Measurements from ENCODE around the gene MYO3B.
"Not testable (repeated sequence)": the region's sequence is repeated elsewhere in the genome, so short reads cannot be mapped to it uniquely, and the experiment has no call there.

The MYO3B gene

GRCh38 chr2:170433448-170433847 lies 255.5 kb downstream of the MYO3B start:
- Histone ChIP-seq H3K9me3 (ENCODE audit: control insufficient read depth, low read length) (no peaks in the 10 kb centered on the region), H3K27me3 (ENCODE audit: control insufficient read depth in 1 of 2, insufficient read depth in 1 of 2, low read length in 2 of 2) (peaks cover 4 to 9% of the 10 kb centered on the region in 2 experiments), H4K91ac (ENCODE audit: low read length) (no peak overlapping the region), H3K4me1 (ENCODE audit: control insufficient read depth, insufficient read depth, low read depth, low read length) (no peaks in the 10 kb centered on the region), H3K4ac (ENCODE audit: low read depth in 1 of 2, low read length in 2 of 2) (no peak overlapping the region), H2AK5ac (ENCODE audit: low read length, severe bottlenecking) (no peak overlapping the region), H2BK5ac (ENCODE audit: low read depth, low read length, poor library complexity, severe bottlenecking) (no peak overlapping the region), H2BK120ac (ENCODE audit: low read depth, low read length) (no peak overlapping the region), H3K9ac (ENCODE audit: low read length) (no peak overlapping the region), H3K18ac (ENCODE audit: low read depth in 1 of 2, low read length in 2 of 2) (no peak overlapping the region), H2AFZ (ENCODE audit: low read depth, low read length) (no peak overlapping the region), H3K4me3 (ENCODE audit: insufficient read depth in 1 of 2, low read depth in 1 of 2, low read length in 2 of 2) (no peak overlapping the region), H3K23ac (ENCODE audit: low read length in 2 of 2) (no peak overlapping the region), H3K4me2 (ENCODE audit: low read length, poor library complexity, severe bottlenecking) (no peak overlapping the region), H4K8ac (ENCODE audit: low read length) (no peak overlapping the region), H3K27ac (ENCODE audit: low read length, poor library complexity, severe bottlenecking) (no peak overlapping the region), H3K36me3 (ENCODE audit: control insufficient read depth in 1 of 2, insufficient read depth in 2 of 2, low read depth in 1 of 2, low read length in 2 of 2) (no peaks in the 10 kb centered on the region), H3K14ac (ENCODE audit: low read length in 2 of 2) (no peak overlapping the region), H2BK15ac (ENCODE audit: low read depth, poor library complexity, severe bottlenecking) (no peak overlapping the region), H3K79me1 (replicated peaks; ENCODE audit: low read length, poor library complexity, severe bottlenecking) (no peaks in the 10 kb centered on the region), H2BK12ac (ENCODE audit: low read length in 2 of 2) (no peak overlapping the region)
- 79% methylated on average over 2 of the region's 2 CpGs for WGBS
- DNase-seq: no peak

DNA sequence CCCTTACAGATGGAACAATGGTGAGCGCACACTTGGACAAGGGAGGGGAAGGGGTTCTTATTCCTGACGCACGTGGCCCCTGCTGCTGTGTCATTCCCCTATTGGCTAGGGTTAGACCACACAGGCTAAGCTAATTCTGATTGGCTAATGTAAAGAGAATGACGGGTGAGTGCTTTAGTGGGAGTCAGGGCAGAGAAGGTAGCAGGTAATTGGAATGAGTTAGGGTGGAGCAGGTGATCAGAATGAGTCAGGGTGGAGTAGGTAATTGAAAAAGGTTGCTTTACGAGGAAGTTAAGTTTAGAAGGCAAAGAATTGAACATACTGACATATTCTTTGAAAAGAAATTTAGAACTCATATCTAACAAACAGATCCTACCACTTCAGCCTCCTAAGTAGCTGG lies 256.4 kb downstream of the MYO3B start:
- not testable (repeated sequence) for H3K79me1 ChIP-seq (replicated peaks; ENCODE audit: low read length, poor library complexity, severe bottlenecking); H4K91ac ChIP-seq (ENCODE audit: low read length); H3K9me3 ChIP-seq (ENCODE audit: control insufficient read depth, low read length); H3K36me3 ChIP-seq (ENCODE audit: control insufficient read depth in 1 of 2, insufficient read depth in 2 of 2, low read depth in 1 of 2, low read length in 2 of 2); H2BK15ac ChIP-seq (ENCODE audit: low read depth, poor library complexity, severe bottlenecking); H3K14ac ChIP-seq (ENCODE audit: low read length in 2 of 2); H2AK5ac ChIP-seq (ENCODE audit: low read length, severe bottlenecking); H3K27ac ChIP-seq (ENCODE audit: low read length, poor library complexity, severe bottlenecking); H2BK120ac ChIP-seq (ENCODE audit: low read depth, low read length); H3K4me2 ChIP-seq (ENCODE audit: low read length, poor library complexity, severe bottlenecking); DNase-seq; H3K4ac ChIP-seq (ENCODE audit: low read depth in 1 of 2, low read length in 2 of 2); H2AFZ ChIP-seq (ENCODE audit: low read depth, low read length); H3K4me1 ChIP-seq (ENCODE audit: control insufficient read depth, insufficient read depth, low read depth, low read length); H2BK5ac ChIP-seq (ENCODE audit: low read depth, low read length, poor library complexity, severe bottlenecking); H3K23ac ChIP-seq (ENCODE audit: low read length in 2 of 2); H3K4me3 ChIP-seq (ENCODE audit: insufficient read depth in 1 of 2, low read depth in 1 of 2, low read length in 2 of 2); H4K8ac ChIP-seq (ENCODE audit: low read length); H3K18ac ChIP-seq (ENCODE audit: low read depth in 1 of 2, low read length in 2 of 2); H3K9ac ChIP-seq (ENCODE audit: low read length); H2BK12ac ChIP-seq (ENCODE audit: low read length in 2 of 2); H3K27me3 ChIP-seq (ENCODE audit: control insufficient read depth in 1 of 2, insufficient read depth in 1 of 2, low read length in 2 of 2)
- 98% methylated on average over 4 of the region's 5 CpGs for WGBS

DNA sequence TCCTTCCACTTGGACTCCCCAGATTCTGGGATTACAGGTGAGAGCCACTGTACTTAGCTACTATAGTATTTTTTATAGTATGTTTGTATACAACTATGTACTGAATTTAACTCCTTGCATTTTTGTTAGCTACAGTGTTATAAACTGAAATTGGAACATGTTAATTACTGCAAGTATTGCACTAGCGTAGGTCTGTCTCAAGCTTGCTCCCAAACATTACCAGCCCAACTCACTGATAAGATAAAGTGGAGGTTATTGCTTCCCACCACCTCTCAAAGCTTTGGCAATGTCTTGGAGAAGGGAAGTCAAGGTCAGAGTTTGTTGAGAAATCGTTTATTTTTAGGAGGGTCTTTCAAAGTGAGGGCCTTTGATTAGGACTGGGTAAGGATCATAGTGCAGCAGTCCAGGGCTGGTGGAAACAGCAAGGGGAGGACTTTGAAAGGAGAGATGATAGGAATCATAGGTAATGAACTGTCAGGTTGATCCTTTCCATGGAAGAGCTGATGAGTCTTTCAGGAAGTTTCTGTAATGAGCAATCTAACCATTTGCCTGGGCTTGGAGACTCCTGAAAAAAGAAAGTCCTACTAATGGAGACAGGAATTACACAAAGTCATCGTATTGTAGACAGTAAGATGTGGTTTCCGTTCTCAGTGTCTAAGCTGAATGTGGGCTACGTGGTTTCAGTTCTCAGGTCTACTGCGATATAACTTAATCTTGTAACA lies 257.1 kb downstream of the MYO3B start:
- no peak overlapping the region for H3K9ac ChIP-seq (ENCODE audit: low read length)
- no peak overlapping the region for H3K14ac ChIP-seq (ENCODE audit: low read length in 2 of 2)
- no peak overlapping the region for H2BK5ac ChIP-seq (ENCODE audit: low read depth, low read length, poor library complexity, severe bottlenecking)
- no peak overlapping the region for H3K27ac ChIP-seq (ENCODE audit: low read length, poor library complexity, severe bottlenecking)
- no peak overlapping the region for H3K4me3 ChIP-seq (ENCODE audit: insufficient read depth in 1 of 2, low read depth in 1 of 2, low read length in 2 of 2)
- no peaks in the 10 kb centered on the region for H3K79me1 ChIP-seq (replicated peaks; ENCODE audit: low read length, poor library complexity, severe bottlenecking)
- H2AFZ ChIP-seq (ENCODE audit: low read depth, low read length): no peak overlapping the region
- H3K23ac ChIP-seq (ENCODE audit: low read length in 2 of 2): no peak overlapping the region
- H3K4me2 ChIP-seq (ENCODE audit: low read length, poor library complexity, severe bottlenecking): no peak overlapping the region
- no peak overlapping the region for H4K91ac ChIP-seq (ENCODE audit: low read length)
- H2AK5ac ChIP-seq (ENCODE audit: low read length, severe bottlenecking): no peak overlapping the region
- H4K8ac ChIP-seq (ENCODE audit: low read length): no peak overlapping the region
- H3K4me1 ChIP-seq (ENCODE audit: control insufficient read depth, insufficient read depth, low read depth, low read length): no peaks in the 10 kb centered on the region
- H3K18ac ChIP-seq (ENCODE audit: low read depth in 1 of 2, low read length in 2 of 2): no peak overlapping the region
- WGBS: 19% methylated on average over 5 of the region's 6 CpGs
- DNase-seq: peak; percentile 62
- H3K36me3 ChIP-seq (ENCODE audit: control insufficient read depth in 1 of 2, insufficient read depth in 2 of 2, low read depth in 1 of 2, low read length in 2 of 2): no peaks in the 10 kb centered on the region
- no peak overlapping the region for H2BK120ac ChIP-seq (ENCODE audit: low read depth, low read length)
- H3K27me3 ChIP-seq (ENCODE audit: control insufficient read depth in 1 of 2, insufficient read depth in 1 of 2, low read length in 2 of 2): peaks cover 4 to 9% of the 10 kb centered on the region in 2 experiments
- no peak overlapping the region for H3K4ac ChIP-seq (ENCODE audit: low read depth in 1 of 2, low read length in 2 of 2)
- no peak overlapping the region for H2BK12ac ChIP-seq (ENCODE audit: low read length in 2 of 2)
- H3K9me3 ChIP-seq (ENCODE audit: control insufficient read depth, low read length): no peaks in the 10 kb centered on the region
- no peak overlapping the region for H2BK15ac ChIP-seq (ENCODE audit: low read depth, poor library complexity, severe bottlenecking)

DNA sequence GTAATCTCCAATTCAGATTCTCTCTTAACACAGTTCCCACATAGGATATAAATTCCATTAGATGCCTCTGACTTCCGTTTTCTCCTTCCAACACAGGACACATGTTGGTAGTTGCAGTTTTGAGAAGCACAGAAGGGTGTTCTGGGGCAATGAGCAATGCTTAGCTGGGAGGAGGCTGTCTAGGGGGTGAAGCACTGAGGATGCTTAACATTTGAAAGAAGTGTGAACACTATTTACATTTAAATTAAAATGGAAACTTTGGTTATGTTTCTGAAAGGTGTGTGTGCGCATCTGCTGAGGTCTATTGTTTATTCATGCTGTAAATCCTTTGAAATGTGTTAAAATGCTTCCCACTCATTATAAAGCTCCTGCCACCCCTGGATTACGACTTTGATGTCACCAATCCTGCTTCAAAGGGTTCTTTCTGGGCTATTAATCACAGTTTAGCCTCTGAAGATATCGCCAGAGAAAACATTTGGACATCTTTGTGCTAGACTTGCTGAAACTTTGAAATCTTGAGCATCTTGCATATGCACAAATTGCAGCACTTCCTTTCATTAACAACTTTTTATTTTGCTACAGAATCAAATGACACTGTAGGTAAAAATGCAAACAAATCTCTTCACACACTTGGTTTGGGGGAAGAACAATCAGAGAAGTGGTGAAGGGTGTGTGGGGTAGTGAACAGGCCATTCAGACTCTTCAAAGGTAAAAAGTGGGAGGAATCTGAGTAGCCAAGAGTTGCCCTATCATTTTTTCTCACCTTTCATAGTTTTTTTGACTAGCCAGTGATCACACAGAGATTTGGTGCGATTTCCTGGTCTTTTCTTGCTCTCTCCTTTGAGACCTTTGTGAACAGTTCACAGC lies 258.4 kb downstream of the MYO3B start:
- no peak overlapping the region for H2AK5ac ChIP-seq (ENCODE audit: low read length, severe bottlenecking)
- H3K18ac ChIP-seq (ENCODE audit: low read depth in 1 of 2, low read length in 2 of 2): no peak overlapping the region
- no peak overlapping the region for H3K4me2 ChIP-seq (ENCODE audit: low read length, poor library complexity, severe bottlenecking)
- H3K4me3 ChIP-seq (ENCODE audit: insufficient read depth in 1 of 2, low read depth in 1 of 2, low read length in 2 of 2): no peak overlapping the region
- H2BK120ac ChIP-seq (ENCODE audit: low read depth, low read length): peak overlapping the region; percentile 49
- H3K9ac ChIP-seq (ENCODE audit: low read length): no peak overlapping the region
- no peak overlapping the region for H3K27ac ChIP-seq (ENCODE audit: low read length, poor library complexity, severe bottlenecking)
- H3K9me3 ChIP-seq (ENCODE audit: control insufficient read depth, low read length): no peaks in the 10 kb centered on the region
- no peak overlapping the region for H3K14ac ChIP-seq (ENCODE audit: low read length in 2 of 2)
- H2BK12ac ChIP-seq (ENCODE audit: low read length in 2 of 2): no peak overlapping the region
- H3K23ac ChIP-seq (ENCODE audit: low read length in 2 of 2): no peak overlapping the region
- no peak overlapping the region for H4K91ac ChIP-seq (ENCODE audit: low read length)
- peak; percentile 22 for DNase-seq
- H3K4me1 ChIP-seq (ENCODE audit: control insufficient read depth, insufficient read depth, low read depth, low read length): no peaks in the 10 kb centered on the region
- H2BK15ac ChIP-seq (ENCODE audit: low read depth, poor library complexity, severe bottlenecking): no peak overlapping the region
- H2BK5ac ChIP-seq (ENCODE audit: low read depth, low read length, poor library complexity, severe bottlenecking): no peak overlapping the region
- no peak overlapping the region for H4K8ac ChIP-seq (ENCODE audit: low read length)
- H2AFZ ChIP-seq (ENCODE audit: low read depth, low read length): no peak overlapping the region
- no peaks in the 10 kb centered on the region for H3K36me3 ChIP-seq (ENCODE audit: control insufficient read depth in 1 of 2, insufficient read depth in 2 of 2, low read depth in 1 of 2, low read length in 2 of 2)
- H3K27me3 ChIP-seq (ENCODE audit: control insufficient read depth in 1 of 2, insufficient read depth in 1 of 2, low read length in 2 of 2): peaks cover 4 to 6% of the 10 kb centered on the region in 2 experiments
- H3K4ac ChIP-seq (ENCODE audit: low read depth in 1 of 2, low read length in 2 of 2): no peak overlapping the region
- 15% methylated on average over 2 of the region's 5 CpGs for whole genome bisulfite sequencing
- no peaks in the 10 kb centered on the region for H3K79me1 ChIP-seq (replicated peaks; ENCODE audit: low read length, poor library complexity, severe bottlenecking)
